ENCODE results near the gene PLXNA4. TPM values are rescaled to one million over a fixed set of nuclear protein-coding genes. Genes with fewer than 3 reads are reported as not detected.

Gene PLXNA4
- total RNA-seq, 1 experiment from 2014 or later: not detected

DNA sequence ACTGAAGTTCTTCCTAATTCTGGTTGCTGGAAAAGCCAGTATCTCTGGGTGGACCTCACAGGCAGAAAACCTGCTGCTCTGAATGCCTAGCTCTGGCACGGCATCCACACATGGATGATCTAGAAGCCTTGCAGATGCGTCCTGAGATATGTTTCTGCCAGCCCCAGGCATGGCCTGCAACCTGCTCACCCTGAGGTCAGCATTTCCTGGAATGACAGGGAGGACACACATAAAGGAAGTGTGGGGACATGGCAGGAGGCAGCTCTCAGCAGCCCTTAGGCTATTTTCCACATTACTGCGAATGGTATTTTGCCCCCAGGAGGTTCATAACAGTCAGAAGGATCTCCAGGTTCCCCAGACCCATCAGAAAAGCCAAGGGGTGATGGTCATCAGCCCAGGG lies 23.2 kb downstream of the PLXNA4 start:
- no peak for ATAC-seq
- H3K27me3 ChIP-seq (ENCODE audit: insufficient read depth, low read length): peaks cover 13% of the 10 kb centered on the region; the same call in 1 of the 2 replicates
- peaks cover 0 to 5% of the 10 kb centered on the region in 2 experiments; a peak in 1 of 4 replicates for H3K9me3 ChIP-seq (ENCODE audit: control insufficient read depth in 1 of 2, insufficient read depth in 1 of 2, low read depth in 1 of 2, low read length in 2 of 2)
- no peaks in the 10 kb centered on the region for H3K36me3 ChIP-seq (ENCODE audit: control insufficient read depth in 1 of 2, insufficient read depth in 2 of 2, low read length in 2 of 2)
- ChIA-PET CTCF (no interaction called here), RAD21 (ENCODE audit: low non-redundant PET in 1 of 2, low total read pairs in 2 of 2, uncharacterized antibody in 2 of 2, unreplicated experiment in 2 of 2) (no interaction called here), POLR2A (no interaction called here)
- H3K27ac ChIP-seq (ENCODE audit: low read depth, low read length): no peak overlapping the region
- no TSS peak for BruUV-seq (replicated peaks)
- H3K4me2 ChIP-seq (ENCODE audit: low read length): no peak overlapping the region
- no peak overlapping the region for H3K4me3 ChIP-seq (replicated peaks in 1 of 2; ENCODE audit: low read depth in 1 of 2, low read length in 2 of 2)
- no peaks in the 10 kb centered on the region for H3K4me1 ChIP-seq (ENCODE audit: control insufficient read depth in 1 of 2, insufficient read depth in 2 of 2, low read length in 2 of 2)
- no peaks in the 10 kb centered on the region for H3K79me2 ChIP-seq (ENCODE audit: insufficient read depth, low read length)
- no peaks in the 10 kb centered on the region for H4K20me1 ChIP-seq (ENCODE audit: insufficient read depth)
- no peak overlapping the region for H3K9ac ChIP-seq (ENCODE audit: low read length)
- no peaks in the 10 kb centered on the region for H3K9me2 ChIP-seq (ENCODE audit: insufficient read depth)
- intact Hi-C loops (cut with micrococcal nuclease): no loop called here
- DNase-seq (ENCODE audit: low read depth, low spot score): no peak
- TF ChIP-seq EZH2phosphoT487 (IDR thresholded peaks at IDR 0.05; ENCODE audit: borderline replicate concordance) (no peak), ZFX (IDR thresholded peaks at IDR 0.05) (no peak), POLR2A (IDR thresholded peaks at IDR 0.05; ENCODE audit: borderline replicate concordance, extremely low read depth, insufficient read depth, insufficient read length) (no peak)
- no peak overlapping the region for H2AFZ ChIP-seq (ENCODE audit: low read depth, low read length, poor library complexity, severe bottlenecking)

DNA sequence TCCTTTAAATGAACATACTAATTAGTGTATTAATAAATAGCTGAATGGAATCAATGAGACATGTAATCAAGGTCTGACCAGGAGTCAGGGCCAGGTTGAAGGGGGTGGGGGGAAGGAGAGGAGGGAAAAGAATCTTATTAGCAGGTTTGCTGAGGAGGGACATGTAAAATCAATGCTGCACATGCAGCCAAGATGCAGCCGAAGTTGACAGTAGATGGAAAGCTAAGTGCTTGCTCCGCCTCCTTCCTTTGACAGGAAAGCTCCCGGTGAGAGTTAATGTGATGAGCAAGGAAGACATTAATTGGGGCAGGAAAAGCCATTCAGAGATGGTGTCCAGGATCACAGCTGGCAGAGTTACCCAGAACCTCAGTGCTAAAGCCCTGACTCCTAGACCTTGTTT lies 24.4 kb downstream of the PLXNA4 start:
- Histone ChIP-seq H4K20me1 (ENCODE audit: insufficient read depth) (no peaks in the 10 kb centered on the region), H3K9me2 (ENCODE audit: insufficient read depth) (no peaks in the 10 kb centered on the region), H3K4me1 (ENCODE audit: control insufficient read depth in 1 of 2, insufficient read depth in 2 of 2, low read length in 2 of 2) (no peaks in the 10 kb centered on the region), H3K9ac (ENCODE audit: low read length) (no peak overlapping the region), H3K9me3 (ENCODE audit: control insufficient read depth in 1 of 2, insufficient read depth in 1 of 2, low read depth in 1 of 2, low read length in 2 of 2) (peaks cover 0 to 5% of the 10 kb centered on the region in 2 experiments; a peak in 1 of 4 replicates), H3K27me3 (ENCODE audit: insufficient read depth, low read length) (peaks cover 19% of the 10 kb centered on the region), H3K4me2 (ENCODE audit: low read length) (no peak overlapping the region), H3K4me3 (replicated peaks in 1 of 2; ENCODE audit: low read depth in 1 of 2, low read length in 2 of 2) (no peak overlapping the region), H3K79me2 (ENCODE audit: insufficient read depth, low read length) (no peaks in the 10 kb centered on the region), H3K36me3 (ENCODE audit: control insufficient read depth in 1 of 2, insufficient read depth in 2 of 2, low read length in 2 of 2) (no peaks in the 10 kb centered on the region), H3K27ac (ENCODE audit: low read depth, low read length) (no peak overlapping the region), H2AFZ (ENCODE audit: low read depth, low read length, poor library complexity, severe bottlenecking) (no peak overlapping the region)
- DNase-seq (ENCODE audit: low read depth, low spot score) (no peak), ATAC-seq (no peak)
- TF ChIP-seq, protein P1, sequence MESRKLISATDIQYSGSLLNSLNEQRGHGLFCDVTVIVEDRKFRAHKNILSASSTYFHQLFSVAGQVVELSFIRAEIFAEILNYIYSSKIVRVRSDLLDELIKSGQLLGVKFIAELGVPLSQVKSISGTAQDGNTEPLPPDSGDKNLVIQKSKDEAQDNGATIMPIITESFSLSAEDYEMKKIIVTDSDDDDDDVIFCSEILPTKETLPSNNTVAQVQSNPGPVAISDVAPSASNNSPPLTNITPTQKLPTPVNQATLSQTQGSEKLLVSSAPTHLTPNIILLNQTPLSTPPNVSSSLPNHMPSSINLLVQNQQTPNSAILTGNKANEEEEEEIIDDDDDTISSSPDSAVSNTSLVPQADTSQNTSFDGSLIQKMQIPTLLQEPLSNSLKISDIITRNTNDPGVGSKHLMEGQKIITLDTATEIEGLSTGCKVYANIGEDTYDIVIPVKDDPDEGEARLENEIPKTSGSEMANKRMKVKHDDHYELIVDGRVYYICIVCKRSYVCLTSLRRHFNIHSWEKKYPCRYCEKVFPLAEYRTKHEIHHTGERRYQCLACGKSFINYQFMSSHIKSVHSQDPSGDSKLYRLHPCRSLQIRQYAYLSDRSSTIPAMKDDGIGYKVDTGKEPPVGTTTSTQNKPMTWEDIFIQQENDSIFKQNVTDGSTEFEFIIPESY (IDR thresholded peaks at IDR 0.05; ENCODE audit: extremely low read depth, insufficient replicate concordance, low read length): no peak
- TF ChIP-seq FOSL1 (IDR thresholded peaks at IDR 0.05; ENCODE audit: low read depth): no peak
- TF ChIP-seq EGR1 (IDR thresholded peaks at IDR 0.05; ENCODE audit: low read depth): no peak
- no peak for TF ChIP-seq EZH2phosphoT487 (IDR thresholded peaks at IDR 0.05; ENCODE audit: borderline replicate concordance)
- no peak for TF ChIP-seq EZH2 (IDR thresholded peaks at IDR 0.05)
- TF ChIP-seq ZNF274 (IDR thresholded peaks at IDR 0.05; ENCODE audit: low read depth, low read length): no peak
- no peak for TF ChIP-seq YY1 (IDR thresholded peaks at IDR 0.05; ENCODE audit: extremely low read depth, insufficient replicate concordance, low read depth, low read length)
- CTCF ChIA-PET: no interaction called here
- no TSS peak for BruUV-seq (replicated peaks)
- RAD21 ChIA-PET (ENCODE audit: low non-redundant PET in 1 of 2, low total read pairs in 2 of 2, uncharacterized antibody in 2 of 2, unreplicated experiment in 2 of 2): no interaction called here
- POLR2A ChIA-PET: no interaction called here
- intact Hi-C loops (cut with micrococcal nuclease): no loop called here
